ENCODE data around the gene ABCA1.

- no peak for TF ChIP-seq CTCF (IDR thresholded peaks at IDR 0.05)
- no peak for TF ChIP-seq EP300 (IDR thresholded peaks at IDR 0.05)
Observed at GRCh38 chr9:104958751-104959150, 30.8 kb upstream of the ABCA1 start.

Measured in upper lobe of left lung (tissue), 4 donors.